Central memory CD8-positive, alpha-beta T cell (primary cell): ENCODE measurements around the gene HSPA5.
"Not testable (repeated sequence)": the region's sequence is repeated elsewhere in the genome, so short reads cannot be mapped to it uniquely, and the experiment has no call there.

Experiments used
- ATAC-seq: fragments of 150-1000 bp; cut with Tn5 transposase; replicated peaks from 2 replicates; pipeline ENCODE4 v1.10.0; 2022; ENCODE audit warnings: mild to moderate bottlenecking, moderate FRiP score, moderate number of reproducible peaks; ENCODE audit not compliant: poor library complexity, severe bottlenecking; ENCODE audit errors: extremely low read depth
- DNase-seq, 2 donors: peaks; one replicate each; pipeline ENCODE4 v3.0.0; 2021; ENCODE audit warnings: low spot score in 2 of 2
- H3K27ac Mint-ChIP-seq: one replicate; pipeline ENCODE4 v1.8.0; 2022; ENCODE audit warnings: low read depth, mild to moderate bottlenecking, moderate library complexity, mixed read lengths
- H3K27me3 Mint-ChIP-seq: one replicate; pipeline ENCODE4 v1.8.0; 2022; ENCODE audit warnings: mixed read lengths
- H3K36me3 Mint-ChIP-seq: one replicate; pipeline ENCODE4 v1.8.0; 2022; ENCODE audit warnings: mild to moderate bottlenecking, moderate library complexity, mixed read lengths; ENCODE audit not compliant: insufficient read depth
- H3K4me1 Mint-ChIP-seq: one replicate; pipeline ENCODE4 v1.8.0; 2022; ENCODE audit warnings: mixed read lengths
- H3K4me3 Mint-ChIP-seq: one replicate; pipeline ENCODE4 v1.8.0; 2022; ENCODE audit warnings: mild to moderate bottlenecking, moderate library complexity, mixed read lengths
- H3K9me3 Mint-ChIP-seq: one replicate; pipeline ENCODE4 v1.8.0; 2022; ENCODE audit warnings: mixed read lengths

Gene HSPA5

DNA sequence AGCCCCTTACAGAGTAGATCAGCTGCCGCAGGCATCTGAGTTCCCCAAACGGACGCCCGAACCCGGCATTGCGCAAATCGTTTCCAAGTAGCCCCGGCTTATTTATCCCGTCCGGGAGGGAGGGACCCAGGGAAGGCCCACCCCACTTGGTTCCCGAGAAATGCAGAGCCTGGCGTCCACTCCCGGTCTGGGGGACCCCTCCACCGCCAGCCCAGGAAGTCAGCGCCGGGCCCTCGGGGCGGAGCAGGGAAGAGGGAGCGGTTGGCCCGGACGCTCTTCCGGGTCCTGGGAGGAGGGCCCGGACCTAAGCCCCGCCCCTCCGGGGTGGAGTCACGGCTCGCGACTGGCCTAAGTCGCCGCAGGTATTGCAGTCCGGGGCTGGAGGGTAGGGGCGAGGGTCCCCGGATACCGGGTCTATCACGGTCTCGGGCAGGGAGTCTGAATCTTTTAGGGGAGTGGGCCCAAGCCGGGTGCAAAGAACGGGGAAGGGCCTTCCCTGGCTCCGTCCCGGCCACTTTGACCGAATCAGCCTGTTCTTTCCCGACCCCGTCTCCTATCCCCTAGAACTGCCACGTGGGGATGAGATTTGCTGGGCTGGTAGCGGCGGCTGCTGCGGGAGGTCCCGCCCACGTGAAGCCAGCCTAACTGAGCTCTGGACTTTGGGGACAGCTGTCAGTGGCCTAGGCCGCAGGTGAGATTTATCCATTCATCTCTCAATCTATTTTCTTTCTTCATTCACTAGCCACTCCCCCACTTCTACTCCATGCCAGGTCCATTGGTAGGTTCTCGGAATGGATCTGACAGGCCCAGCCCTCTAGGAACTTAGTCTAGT is 40.7 kb downstream of the HSPA5 start, which contains the start of gene RABEPK:
RABEPK (plus strand) TSS at position 327 of the 832 bp plus-strand sequence. CDS start 2,472 bp downstream, outside the sequence.
- peak within 1 kb of the TSS; percentile 95 for H3K4me3 Mint-ChIP-seq
- H3K27ac Mint-ChIP-seq: peak within 1 kb of the TSS; percentile 85
- peaks cover 21% of the 10 kb centered on the region for H3K4me1 Mint-ChIP-seq
- H3K9me3 Mint-ChIP-seq: no peaks in the 10 kb centered on the region
- ATAC-seq: peak; percentile 97
- peaks cover 18% of the 10 kb centered on the region for H3K36me3 Mint-ChIP-seq
- H3K27me3 Mint-ChIP-seq: no peaks in the 10 kb centered on the region
- peak; percentile 80 to 84 for DNase-seq

DNA sequence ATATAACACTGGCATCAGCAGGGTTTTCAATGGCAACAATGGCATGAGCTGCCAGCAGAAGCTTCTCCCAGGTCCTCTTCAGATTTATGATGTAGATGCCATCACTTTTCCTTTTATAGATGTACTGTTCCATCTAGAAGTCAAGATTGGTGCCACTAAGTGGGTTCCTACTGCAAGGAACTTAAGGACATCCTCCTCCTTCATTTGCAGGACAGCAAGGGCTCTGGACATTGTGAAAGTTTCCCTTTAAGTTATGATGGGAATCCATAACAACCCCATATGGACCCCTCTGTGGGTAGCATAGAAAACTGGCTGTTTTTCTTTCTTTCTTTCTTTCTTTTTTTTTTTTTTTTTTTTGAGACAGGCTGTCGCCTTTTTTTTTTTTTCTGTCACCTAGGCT is 45.6 kb downstream of the HSPA5 start:
- H3K27me3 Mint-ChIP-seq, ATAC-seq, DNase-seq, H3K36me3 Mint-ChIP-seq, H3K9me3 Mint-ChIP-seq: not testable (repeated sequence)
- Mint-ChIP-seq H3K4me3 (peak overlapping the region; percentile 62), H3K4me1 (peaks cover 18% of the 10 kb centered on the region), H3K27ac (peak overlapping the region; percentile 67)

DNA sequence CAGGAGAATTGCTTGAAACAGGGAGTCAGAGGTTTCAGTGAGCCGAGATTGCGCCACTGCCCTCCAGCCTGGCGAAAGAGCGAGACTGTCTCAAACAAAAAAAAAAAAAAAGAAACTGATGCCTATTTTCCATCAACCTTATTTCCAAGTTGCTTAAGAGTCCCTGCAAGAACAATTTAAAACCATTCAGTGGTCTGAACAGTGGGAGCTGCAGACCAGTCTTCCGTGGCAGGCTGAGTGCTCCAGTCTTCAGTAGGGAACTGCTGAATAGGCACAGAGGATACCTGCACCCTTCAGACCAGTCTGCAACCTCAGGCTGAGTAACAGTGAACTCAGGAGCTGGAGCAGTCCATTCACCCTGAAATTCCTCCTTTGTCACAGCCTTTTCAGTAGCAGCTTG is 46.7 kb downstream of the HSPA5 start:
- H3K4me3 Mint-ChIP-seq: peak overlapping the region; percentile 62
- DNase-seq, H3K36me3 Mint-ChIP-seq, H3K27me3 Mint-ChIP-seq, ATAC-seq, H3K9me3 Mint-ChIP-seq: not testable (repeated sequence)
- peaks cover 17% of the 10 kb centered on the region for H3K4me1 Mint-ChIP-seq
- peak overlapping the region; percentile 69 for H3K27ac Mint-ChIP-seq

DNA sequence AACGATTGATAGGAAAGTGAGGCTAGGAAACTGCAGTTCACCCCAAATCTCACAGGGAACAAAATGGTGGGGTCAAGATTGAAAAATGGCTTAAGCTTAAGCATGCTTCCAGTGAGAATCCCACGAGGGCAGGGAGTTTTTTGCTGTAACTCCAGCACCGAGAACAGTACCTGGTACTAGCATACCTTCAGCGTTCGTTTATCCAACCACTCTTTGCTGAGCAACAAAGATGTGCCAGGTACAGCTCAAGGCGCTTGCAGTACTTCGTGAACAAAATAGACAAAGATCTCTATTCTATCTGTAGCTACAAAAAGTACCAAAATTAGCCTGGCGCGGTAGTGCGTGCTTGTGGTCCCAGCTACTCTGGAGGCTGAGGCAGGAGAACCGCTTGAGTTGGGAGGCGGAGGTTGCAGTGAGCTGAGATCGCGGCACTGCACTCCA is 50.8 kb downstream of the HSPA5 start:
- Mint-ChIP-seq H3K4me1 (peaks cover 25% of the 10 kb centered on the region), H3K4me3 (peak overlapping the region; percentile 94), H3K27me3 (no peaks in the 10 kb centered on the region), H3K9me3 (no peaks in the 10 kb centered on the region), H3K27ac (peak overlapping the region; percentile 90), H3K36me3 (peaks cover 8% of the 10 kb centered on the region)
- no peak for DNase-seq
- peak; percentile 8 for ATAC-seq

DNA sequence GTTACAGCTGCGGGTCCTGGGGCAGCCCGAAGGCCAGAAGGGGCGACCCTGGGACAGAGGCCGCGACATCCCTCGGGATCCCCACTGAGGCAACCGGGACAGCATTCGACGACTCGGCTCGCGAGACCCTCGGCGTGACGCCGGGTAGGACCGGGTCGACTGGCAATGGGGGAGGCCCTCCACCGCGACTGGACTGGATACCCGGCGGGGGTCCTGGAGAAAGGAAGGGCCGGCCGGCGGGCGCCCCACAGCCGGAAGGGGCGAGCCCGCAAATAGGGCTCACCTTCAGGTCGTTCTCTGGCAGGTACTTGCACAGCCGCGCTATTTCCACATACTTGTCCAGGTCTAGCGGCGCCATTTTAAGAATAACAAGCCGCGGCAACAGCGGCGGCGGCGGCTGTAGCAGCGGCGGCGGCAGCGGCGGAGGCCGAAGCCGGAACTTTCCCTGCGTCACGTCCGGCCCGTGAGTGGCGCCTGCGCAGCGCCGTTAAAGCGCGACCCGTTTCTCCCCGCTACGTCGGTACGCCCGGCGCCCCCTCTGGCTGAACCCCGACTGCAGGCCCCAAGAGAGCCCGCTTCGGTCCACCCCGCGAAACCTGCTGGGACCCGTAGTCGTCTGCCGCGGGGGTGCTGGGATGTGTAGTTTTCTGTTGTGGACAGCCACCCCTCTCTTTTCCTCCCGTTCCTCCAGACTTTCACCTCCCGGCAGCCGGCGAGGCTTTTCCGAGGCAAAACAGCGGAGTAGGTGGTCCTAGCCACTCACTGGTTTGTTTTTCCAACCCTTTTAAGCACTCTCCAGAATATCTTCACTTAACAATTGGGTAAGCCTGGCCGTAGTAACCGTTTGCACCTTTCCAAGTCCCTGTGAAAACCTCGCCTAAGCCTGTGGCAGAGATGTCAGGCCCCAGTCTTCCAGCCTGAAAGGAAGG is 51.5 kb downstream of the HSPA5 start, which contains the start of gene PPP6C:
PPP6C (minus strand) TSS at position 443 of the 929 bp plus-strand sequence; CDS start at position 358, 85 bp downstream.
- H3K27ac Mint-ChIP-seq: peak within 1 kb of the TSS; percentile 90
- ATAC-seq (peak; percentile 97), DNase-seq (peak; percentile 94 to 96)
- peaks cover 21% of the 10 kb centered on the region for H3K4me1 Mint-ChIP-seq
- no peaks in the 10 kb centered on the region for H3K27me3 Mint-ChIP-seq
- H3K36me3 Mint-ChIP-seq: peaks cover 8% of the 10 kb centered on the region
- peak within 1 kb of the TSS; percentile 94 for H3K4me3 Mint-ChIP-seq
- no peaks in the 10 kb centered on the region for H3K9me3 Mint-ChIP-seq

DNA sequence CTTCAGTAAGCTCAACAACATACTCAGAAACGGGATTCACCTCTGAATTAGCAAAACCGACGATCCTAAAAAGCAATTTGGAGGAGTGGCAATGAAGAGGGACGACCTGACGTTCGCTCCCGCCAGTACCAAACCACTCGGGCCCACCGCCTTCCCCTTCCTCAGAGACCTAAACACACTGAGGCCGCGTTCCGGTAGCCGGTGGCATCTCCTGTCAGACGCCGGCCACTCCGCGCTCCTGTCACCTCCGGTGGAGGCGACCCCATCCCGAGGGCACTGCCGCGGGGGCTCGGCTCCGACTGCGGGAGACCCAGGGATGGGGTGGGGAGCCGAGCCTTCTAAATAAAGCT is 52.2 kb downstream of the HSPA5 start:
- H3K4me3 Mint-ChIP-seq: peak overlapping the region; percentile 94
- no peaks in the 10 kb centered on the region for H3K9me3 Mint-ChIP-seq
- peak; percentile 11 for ATAC-seq
- H3K27ac Mint-ChIP-seq: peak overlapping the region; percentile 90
- peaks cover 8% of the 10 kb centered on the region for H3K36me3 Mint-ChIP-seq
- peaks cover 25% of the 10 kb centered on the region for H3K4me1 Mint-ChIP-seq
- no peaks in the 10 kb centered on the region for H3K27me3 Mint-ChIP-seq
- DNase-seq: no peak
